GM19324 (cell line): ENCODE measurements around the gene LORICRIN.
"Not testable (repeated sequence)": the region's sequence is repeated elsewhere in the genome, so short reads cannot be mapped to it uniquely, and the experiment has no call there.

ENCODE experiments used
- ATAC-seq: cut with Tn5 transposase; IDR thresholded peaks from one replicate; pipeline ENCODE4 v1.9.1; 2021; ENCODE audit warnings: mild to moderate bottlenecking, moderate library complexity; ENCODE audit not compliant: unreplicated experiment, low FRiP score

The LORICRIN gene, protein sequence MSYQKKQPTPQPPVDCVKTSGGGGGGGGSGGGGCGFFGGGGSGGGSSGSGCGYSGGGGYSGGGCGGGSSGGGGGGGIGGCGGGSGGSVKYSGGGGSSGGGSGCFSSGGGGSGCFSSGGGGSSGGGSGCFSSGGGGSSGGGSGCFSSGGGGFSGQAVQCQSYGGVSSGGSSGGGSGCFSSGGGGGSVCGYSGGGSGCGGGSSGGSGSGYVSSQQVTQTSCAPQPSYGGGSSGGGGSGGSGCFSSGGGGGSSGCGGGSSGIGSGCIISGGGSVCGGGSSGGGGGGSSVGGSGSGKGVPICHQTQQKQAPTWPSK

DNA sequence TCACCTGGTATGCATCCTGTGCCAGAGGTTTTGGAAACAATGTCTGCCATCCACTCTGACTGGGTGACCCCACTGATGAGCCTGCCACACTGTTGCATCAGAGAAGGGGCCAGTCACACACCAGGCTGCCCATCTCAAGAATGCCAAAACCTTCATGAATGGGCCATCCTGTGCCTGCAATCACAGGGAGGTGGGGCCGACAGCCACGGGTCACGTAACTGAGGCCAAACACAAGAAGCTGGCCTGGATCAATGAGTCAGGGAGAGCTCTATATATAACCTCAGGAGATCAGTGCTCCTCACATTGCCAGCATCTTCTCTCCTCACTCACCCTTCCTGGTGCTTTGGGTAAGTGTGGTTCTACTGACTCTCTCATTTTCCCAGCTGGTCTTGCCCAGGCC, at the start of gene LORICRIN:
Gene LORICRIN (plus strand): TSS at position 301 of the 400 bp plus-strand sequence. CDS start 1,263 bp downstream, outside the sequence.
- ATAC-seq = no peak

DNA sequence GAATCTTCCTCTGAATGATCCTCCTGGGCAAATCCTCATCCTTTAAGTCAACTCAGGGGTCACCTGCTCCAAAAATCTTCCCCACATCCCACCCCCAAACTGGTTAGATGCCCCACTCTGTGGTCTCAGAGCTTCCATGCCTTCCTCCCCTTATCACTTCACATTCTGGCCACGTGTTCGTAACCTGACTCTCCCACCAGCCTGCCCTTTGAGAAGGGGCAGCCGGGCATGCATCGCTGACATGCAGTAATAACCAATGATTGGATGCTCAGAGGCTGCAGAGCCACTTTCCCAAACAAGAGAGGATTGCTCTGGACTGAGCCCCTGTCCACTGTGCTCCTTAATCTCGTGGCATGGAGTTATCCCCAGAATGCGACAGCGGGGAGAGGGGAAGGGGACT, 49.3 kb upstream of the LORICRIN start:
- no peak for ATAC-seq

DNA sequence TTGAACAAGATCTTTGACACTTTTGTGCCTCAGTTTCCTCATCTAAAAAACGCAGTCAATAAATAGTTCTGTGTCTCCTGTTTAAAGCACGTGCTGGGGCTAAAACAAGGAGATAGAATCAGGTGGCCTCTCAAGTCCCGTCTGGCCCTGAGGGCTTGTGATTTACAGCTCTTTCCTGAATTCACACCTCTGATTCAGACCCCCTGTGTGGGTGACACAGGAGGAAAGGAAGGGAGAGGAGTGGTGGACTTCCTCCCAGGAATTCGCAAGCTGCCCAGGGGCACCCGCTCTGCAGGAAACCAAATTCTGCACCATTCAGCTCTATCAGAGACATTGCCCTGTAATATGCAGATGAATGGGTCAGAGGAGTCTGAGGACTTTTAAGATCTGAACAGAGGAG, 47.3 kb upstream of the LORICRIN start:
- no peak for ATAC-seq

DNA sequence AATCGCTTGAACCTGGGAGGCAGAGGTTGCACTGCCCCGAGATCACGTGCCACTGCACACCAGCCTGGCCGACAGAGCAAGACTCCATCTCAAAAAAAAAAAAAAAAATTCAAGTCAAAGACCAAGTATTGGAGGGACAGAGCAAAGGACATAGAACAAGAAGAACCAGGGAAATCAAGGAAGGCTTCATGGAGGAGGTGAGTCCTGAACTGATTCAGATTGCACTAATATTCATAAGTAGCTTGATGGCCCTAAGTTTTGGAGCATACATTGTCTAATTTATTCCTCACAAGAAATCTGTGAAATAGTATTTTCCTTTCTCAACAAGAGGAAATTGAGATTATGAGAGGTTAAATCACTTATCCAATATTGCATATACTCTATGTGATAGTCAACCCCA, 46.0 kb upstream of the LORICRIN start:
- no peak for ATAC-seq

DNA sequence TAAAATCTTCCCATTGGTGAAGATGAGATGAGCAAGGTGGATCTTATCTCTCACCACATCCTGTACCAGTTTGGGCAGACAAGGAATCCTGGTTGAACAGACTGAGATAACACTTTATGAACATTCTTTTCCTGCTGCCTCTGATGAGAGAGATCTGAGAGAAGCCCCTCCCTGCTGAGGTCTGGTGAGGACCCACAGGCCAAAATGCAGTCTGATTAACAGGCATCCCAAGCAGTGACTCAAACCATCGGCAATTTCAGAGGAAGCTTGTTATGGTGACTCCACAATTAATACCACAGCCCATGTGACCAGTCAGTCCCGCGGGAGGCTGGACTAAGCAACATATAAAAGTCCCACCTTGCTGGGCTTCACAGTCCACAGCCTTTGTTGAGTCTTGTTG, 42.3 kb upstream of the LORICRIN start, which contains the start of gene PRR9:
Gene PRR9 (plus strand): TSS at position 373 of the 400 bp plus-strand sequence. CDS start 561 bp downstream, outside the sequence.
- ATAC-seq = no peak

DNA sequence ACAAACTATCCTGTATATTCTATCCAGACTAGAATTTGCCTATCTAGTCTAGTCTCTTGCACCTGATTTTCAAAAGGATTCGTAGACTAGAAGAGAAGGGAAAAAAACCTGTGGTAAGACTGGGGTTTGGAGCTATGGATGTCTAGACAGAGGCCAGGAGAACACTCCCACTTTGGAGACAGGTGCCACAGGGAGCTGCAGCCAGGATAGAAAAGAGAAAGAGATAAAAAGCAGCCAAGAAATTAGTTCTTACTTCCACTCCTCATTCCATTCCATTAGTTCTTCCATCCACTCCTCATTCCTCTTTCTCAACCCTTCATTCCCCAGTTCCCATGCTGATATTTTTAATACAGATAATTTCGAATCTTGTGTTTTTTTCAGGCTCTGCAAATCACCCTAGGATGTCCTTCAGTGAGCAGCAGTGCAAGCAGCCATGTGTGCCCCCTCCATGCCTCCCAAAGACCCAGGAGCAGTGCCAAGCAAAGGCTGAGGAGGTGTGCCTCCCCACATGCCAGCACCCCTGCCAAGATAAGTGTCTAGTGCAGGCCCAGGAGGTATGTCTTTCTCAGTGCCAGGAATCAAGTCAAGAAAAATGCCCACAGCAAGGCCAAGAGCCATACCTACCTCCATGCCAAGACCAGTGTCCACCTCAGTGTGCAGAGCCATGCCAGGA, 41.6 kb upstream of the LORICRIN start:
- no peak for ATAC-seq

DNA sequence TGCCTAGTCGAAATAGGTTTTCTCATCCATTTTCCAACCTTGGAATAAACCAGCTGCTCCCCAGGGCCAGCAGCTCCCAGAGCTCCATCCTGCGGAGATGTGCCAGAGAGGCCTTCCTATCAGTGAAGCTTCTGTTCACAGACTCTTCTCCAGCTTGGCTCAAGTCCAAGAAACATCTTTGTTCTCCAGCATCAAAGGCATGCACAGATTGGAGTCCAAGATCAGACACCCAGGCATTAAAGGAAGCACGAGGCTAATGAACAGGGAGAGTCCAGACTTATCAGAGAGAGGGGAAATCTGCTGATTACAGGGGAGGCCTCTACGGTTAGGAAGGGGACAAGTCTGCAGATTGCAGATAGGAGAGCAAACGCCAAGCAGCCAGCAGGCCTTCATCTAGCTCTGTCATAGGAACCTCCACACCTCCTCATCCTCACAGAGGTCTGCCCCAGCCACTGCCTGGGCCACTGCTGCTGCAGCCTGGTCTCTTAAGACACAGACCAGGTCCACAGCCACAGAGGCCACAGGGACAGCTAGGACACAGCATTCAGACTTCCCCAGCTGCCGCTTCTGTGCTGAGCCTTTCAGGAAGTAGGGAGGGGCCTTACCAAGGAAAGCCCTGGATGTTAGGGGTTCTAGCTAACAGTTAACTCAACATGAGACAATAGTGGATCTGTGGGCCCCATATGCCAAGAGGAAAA, 38.7 kb upstream of the LORICRIN start:
- no peak for ATAC-seq

DNA sequence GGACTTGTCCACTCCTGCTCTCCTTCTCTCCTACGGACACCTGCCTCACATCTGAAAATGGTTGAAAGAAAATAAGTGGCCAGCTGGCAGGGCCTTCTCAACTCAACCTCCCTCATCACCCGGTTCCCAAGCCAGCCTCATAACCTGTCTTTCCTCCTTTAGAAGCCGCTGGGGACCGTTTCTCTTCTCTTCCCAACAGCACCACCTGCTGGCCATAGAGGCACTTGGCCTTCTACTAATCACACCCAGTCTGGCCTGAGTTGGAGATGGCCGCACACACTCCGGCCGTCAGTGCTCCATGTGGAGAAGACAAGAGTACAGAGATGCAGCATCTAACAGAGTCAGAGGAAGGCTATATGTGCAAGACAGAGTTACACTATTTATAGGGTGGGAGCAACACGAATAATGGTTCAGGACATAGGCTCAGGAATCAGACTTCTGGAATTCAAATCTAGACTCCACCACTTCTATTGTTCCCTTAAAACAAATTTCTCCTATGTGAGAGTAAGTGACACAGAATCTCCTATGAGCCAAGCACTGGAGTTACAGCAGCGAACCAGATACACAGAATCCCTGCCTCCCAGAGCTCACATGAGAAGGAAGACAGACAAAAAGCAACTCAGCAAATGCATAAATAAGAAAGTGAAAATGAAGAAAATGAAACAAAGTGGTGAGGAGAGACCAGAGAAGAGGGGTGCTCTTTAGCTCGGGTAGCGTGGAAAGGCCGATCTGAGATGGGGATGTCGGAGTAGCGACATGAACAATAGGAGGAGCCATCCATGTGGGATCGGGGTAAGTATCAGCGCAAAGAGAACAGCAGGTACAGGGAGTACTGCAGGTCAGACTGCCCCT, 36.2 kb upstream of the LORICRIN start:
- peak; percentile 87 for ATAC-seq

DNA sequence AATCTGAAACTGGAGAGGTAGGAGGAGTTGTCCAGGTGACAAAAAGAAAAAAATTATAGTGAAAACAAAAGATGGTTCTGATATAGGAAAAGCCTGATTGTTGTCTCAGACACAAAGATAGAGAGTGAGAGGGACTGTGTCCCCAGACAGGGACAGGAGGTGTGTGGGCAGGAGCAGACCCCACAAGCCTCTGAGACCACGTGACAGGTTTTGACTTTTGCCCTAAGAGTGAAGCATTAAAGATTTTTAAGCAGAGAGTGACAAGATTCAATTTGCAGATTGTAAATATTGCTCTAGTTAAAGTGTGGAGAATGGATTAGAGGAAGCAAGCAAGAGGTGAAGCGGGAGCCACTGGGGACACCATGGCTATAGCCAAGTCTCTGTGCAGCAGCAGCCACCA, 31.7 kb upstream of the LORICRIN start:
- no peak for ATAC-seq

DNA sequence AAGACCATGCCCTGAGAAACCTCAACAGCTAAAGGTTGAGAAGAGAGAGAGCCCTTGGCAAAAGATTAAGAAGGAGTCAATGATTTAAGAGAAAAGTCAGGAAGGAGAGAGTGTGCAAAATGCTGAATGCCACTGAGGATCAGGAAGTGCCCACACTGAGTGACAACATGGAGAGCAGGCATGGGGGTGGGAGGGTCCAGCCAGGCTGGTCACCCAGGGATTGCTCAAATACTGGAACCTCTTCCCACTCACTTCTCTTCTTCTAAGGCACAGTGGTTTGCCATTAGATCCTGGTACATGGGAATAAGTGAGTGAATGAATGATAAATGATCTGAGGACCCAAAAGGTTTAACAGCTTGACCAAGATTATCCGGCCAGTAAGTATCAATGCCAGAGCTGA, 31.0 kb upstream of the LORICRIN start:
- no peak for ATAC-seq

DNA sequence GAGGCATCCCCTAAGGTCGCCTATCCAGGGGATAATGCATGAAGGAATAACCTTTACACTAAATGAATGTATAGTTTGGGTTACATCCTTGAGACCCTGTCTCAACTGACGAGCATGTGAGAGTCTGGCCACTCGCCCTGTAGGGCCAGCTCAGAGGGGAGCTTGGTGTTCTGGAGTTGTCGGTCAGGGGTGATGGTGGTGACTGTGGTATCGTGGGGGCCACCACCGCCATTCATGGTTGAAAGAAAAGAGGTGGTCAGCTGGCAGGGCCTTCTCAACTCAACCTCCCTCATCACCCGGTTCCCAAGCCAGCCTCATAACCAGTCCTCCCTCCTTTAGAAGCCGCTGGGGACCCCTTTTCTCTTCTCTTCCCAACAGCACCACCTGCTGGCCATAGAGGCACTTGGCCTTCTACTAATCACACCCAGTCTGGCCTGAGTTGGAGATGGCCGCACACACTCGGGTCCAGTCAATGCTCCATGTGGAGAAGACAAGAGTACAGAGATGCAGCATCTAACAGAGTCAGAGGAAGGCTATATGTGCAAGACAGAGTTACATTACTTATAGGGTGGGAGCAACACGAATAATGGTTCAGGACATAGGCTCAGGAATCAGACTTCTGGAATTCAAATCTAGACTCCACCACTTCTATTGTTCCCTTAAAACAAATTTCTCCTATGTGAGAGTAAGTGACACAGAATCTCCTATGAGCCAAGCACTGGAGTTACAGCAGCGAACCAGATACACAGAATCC, 30.2 kb upstream of the LORICRIN start:
- not testable (repeated sequence) for ATAC-seq

DNA sequence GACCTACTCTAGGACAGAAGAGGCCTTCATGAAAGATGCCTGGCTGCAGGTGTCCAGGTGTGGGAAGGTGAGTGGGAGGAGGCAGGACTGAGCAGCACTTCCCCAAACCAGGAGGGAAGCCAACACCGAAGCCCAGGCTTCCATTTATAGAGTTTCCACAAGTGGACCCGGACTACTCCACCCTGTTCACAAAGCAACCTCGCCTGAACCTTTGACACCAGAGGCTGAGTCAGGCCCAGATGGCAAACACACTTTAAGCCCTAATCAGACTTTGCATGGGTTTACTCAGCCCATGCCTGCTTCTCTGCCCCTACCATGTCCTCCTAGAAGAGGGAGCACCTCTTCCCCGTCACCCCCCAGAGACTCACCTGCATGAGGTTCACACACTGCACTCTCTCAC, 28.1 kb upstream of the LORICRIN start:
- ATAC-seq = no peak

DNA sequence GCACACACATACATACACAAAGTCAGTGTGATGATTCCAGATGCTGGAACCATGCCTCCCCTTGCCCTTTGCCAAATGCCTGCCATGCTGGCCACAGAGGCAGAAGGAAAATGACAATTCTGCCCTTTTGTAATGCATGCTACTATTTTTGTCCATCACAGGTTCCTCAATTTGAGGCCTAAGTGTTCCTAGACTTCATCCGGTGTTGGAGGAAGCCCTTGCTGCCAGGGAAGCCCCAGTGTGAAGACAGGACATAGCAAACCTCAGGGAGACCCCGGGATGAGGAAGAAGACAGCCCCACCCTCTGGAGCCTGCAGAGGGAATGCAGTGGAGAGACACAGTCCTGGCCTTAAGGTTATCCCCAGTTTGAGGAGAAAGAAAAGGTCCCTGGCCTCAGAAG, 27.7 kb upstream of the LORICRIN start:
- ATAC-seq = no peak

DNA sequence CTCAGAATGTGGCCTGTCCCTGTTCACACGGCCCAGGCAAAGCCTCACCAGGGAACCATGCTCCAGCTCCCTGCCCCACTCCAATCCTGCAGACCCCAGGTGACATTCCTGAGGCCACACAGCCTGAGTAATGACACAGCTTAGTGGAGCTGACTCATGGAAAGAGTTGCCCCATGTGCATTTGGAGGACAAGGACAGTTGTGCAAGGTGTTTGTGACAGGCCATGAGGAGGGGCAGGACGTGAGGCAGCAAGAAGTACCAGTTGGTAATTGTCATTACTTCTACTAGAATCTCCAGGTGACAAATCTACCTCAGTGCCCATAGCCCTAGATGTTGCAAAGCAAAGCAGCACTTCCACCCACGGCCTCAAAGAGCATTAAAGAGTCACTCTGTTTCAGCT, 26.9 kb upstream of the LORICRIN start:
- no peak for ATAC-seq

DNA sequence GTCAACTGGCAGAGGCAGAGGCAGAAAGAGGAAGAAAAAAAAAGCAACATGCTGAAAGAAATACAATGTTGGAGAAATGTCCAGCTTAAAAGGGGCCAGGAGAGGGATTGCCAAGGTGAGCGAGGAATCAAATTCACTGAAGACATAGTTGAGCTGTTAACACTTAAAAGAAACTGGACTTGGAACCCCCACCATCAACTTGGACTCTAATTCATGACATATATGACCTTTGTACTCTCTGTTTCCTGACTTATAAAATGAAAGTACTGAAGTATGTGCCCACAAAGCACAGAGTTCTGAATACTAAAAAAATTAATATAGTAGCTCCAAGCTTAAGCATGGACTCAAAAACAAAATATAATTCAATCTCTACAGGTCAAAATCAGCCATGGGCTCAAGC, 26.0 kb upstream of the LORICRIN start:
- ATAC-seq = no peak

DNA sequence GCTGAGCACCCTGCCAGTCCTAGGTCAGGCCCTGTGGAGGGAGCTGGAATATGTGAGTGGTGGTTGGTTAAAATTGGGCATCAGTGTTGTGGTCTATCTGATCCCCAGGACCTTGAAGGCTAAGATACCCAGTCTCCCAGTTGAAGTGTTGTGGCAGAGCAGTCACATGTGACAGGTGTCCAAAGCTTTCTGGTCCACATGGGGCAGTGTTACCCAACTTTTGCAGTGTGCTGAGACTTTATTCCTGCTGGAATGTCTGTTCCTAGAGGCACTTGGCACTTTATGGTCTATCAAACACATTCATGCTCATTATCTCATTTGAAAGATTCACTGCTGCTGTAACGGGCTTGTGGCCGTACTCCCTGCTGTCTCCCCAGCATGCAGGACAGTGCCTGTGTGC, 21.0 kb upstream of the LORICRIN start:
- ATAC-seq = no peak

DNA sequence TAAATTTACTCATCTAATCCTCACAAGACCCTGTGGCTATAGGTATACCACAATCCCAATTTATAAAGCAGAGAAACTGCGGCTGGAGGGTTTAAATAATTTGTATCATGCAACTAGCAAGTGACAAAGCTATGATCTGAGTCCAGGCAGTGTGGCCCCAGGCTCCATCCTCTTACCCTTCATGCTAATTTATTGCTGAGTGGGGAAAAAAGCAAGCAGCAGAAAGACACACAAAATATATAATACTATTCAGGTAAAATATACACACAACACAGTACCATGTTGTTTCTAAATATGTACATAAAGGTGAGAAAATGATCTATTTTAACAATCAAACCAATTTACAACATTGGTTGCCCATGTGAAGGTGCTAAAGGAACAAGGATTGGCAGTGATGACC, 17.3 kb upstream of the LORICRIN start:
- ATAC-seq = no peak

DNA sequence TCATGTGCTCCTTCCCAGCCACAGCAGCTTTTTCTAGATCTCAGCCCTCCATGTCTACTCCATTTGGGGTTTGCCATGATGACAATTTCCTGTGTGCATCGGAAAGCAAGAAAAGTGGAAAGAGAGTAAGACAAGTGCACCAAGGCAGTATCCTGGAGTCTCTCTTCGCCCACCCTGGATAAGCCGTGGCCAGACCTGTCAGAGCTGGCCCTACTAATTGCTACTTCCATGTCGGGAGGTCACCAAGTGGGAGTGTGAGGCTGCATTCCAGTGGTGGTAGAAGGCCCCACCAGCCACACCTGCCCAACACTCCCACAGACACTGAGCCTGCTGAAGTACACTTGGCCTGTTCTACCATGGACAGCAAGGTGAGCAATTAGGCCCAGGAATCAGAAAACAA, 14.0 kb upstream of the LORICRIN start:
- ATAC-seq = no peak

DNA sequence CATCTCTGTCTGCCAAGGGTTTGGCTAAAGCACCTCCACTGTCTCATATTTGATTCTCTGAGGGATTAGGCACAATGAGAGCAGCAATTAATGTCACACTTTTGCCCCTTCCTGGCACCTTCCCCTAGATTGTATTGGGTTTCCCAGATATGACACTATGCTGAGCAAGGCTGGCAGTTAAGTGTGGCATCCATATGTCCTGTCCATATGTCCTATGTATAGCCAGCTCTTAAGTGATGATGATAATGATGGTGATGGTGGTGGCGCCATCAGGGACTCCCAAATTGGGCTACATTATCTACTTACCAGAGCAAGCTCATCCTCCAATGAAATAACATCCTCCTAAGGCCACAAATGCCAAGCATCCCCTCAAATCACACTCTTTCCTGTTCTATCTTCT, 13.5 kb upstream of the LORICRIN start:
- no peak for ATAC-seq

DNA sequence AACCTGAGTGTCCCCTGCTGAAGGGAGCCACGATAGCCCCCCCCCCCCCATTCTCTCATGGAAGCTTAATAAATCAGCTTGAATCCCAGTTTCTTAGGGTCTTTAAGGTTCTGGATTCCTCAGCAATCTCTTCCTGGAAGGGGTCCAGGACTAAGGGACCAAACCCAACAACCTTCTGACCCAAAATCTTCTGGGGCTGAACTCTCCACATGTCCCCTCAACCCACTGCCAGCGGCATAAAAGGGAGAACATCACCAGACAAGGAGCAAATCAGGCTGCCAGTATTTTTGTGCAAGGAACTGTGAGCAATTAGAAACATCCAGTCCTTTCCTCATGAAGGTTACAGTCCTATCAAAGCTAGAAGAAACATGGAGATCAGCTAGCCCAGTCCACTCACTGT, 12.7 kb upstream of the LORICRIN start:
- ATAC-seq = no peak
